GM18868 (cell line): Measurements from ENCODE around the gene ZC3H11A.
A peak's percentile ranks its signal among the peaks of the same experiment; 100 is the strongest.
"Not testable (repeated sequence)": the region's sequence is repeated elsewhere in the genome, so short reads cannot be mapped to it uniquely, and the experiment has no call there.

Experiments used
- ATAC-seq: cut with Tn5 transposase; IDR thresholded peaks from one replicate; pipeline ENCODE4 v1.9.1; 2021; ENCODE audit warnings: mild to moderate bottlenecking, moderate library complexity; ENCODE audit not compliant: unreplicated experiment

Gene ZC3H11A

DNA sequence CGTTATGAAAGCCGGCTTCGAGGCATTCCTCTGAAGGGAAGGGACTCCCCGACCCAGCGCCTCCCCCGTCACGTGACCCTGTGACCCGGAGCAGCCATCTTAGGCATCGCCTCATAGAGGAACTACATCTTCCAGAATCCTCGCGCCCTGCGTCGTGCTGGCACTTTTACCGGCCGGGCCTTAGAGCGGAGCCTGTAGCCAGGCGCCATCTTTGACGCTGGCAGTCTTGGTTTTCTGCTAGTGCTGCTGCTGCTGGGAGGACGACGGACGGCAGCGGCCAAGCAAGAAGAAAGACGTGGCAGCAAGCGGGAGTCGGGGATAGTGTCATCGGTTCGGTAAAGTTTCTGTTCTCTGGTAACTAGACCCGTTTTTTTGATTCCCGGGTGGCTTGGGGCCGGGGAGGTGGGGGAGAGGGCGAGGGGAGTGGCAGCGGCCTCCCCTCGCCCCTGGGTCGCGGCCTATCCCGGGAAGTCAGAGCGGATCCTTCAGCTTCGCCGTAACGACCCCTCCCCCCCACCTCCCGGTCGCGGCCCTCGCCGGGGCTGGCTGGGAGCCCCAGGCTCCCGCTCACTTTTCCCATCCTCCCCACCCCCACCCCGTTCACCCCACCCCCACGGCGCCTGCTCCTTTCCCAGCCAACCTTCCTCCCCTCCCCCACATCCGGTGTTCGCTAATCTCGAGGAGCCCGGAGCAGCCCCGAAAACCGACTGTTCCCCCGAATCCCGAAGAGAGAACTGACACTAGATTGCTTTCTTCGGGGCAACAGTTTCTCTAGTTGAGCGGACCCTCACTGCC lies at the start of gene ZC3H11A, which contains the start of gene ZBED6:
Gene ZC3H11A, plus strand, starts transcription at position 183 of the 795 bp plus-strand sequence. CDS start 21,448 bp downstream, outside the sequence.
Gene ZBED6, plus strand, starts transcription at position 183 of the 795 bp plus-strand sequence. CDS start 1,900 bp downstream, outside the sequence.
- ATAC-seq: peak; percentile 95

DNA sequence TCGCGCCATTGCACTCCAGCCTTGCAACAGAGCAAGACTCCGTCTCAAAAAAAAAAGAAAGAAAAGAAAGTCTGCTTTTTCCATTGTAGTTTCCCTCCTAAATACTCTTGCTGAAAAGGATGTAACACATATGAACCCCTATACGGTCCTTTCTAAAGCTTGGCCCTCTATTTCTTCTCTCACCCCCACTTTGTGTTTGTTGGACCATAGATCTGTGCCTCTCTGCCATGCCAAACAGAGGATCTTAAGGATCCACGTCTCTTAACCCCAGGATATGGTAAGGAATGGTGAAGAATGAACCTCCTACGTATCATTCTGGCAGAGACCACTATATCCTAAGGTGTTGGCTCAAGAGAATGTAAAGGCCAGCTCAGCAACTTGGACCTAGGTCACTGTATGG lies 49.1 kb upstream of the ZC3H11A start:
- no peak for ATAC-seq

DNA sequence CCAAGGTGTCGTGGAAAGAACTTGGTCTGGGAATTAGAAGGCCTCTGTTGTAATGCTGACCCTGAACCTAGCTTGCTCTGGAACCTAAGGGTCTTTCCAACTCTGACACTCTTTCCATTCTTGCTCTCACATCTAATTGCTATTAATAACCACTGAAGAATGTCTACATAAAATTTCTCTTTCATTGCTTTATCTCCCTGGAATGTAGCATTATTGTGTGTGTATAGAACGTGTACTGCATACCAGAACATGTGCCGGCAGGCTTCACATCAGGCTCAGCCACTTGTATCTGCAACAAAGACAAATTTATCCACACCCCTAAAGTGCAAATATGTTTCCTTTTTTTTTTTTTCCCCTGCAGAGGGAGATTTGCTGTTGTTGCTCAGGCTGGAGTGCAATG lies 44.4 kb upstream of the ZC3H11A start:
- ATAC-seq: no peak

DNA sequence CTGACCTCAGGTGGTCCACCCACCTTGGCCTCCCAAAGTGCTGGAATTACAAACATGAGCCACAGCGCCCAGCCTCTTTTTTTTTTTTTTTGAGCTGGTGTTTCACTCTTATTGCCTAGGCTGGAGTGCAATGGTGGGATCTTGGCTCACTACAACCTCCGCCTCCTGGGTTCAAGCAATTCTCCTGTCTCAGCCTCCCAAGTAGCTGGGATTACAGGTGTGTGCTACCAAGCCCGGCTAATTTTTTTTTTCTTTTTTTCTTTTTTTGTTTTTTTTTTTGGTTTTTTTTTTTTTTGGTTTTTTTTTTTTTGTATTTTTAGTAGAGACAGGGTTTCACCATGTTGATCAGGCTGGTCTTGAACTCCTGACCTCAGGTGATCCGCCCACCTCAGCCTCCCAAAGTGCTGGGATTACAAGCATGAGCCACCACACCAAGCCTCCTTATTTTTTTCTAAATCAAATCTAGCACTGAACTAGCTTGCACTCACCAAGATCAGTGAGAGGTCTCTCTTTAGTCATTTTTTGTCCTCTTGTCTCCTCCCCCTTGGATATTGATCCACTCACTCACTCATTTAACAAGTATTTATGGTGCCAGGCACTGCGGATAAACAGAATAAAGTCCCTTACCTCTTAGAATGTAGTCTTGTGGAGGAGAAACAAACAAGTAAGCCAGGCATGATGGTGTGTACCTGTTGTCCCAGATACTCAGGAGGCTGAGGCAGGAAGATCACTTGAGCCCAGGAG lies 43.6 kb upstream of the ZC3H11A start:
- not testable (repeated sequence) for ATAC-seq

DNA sequence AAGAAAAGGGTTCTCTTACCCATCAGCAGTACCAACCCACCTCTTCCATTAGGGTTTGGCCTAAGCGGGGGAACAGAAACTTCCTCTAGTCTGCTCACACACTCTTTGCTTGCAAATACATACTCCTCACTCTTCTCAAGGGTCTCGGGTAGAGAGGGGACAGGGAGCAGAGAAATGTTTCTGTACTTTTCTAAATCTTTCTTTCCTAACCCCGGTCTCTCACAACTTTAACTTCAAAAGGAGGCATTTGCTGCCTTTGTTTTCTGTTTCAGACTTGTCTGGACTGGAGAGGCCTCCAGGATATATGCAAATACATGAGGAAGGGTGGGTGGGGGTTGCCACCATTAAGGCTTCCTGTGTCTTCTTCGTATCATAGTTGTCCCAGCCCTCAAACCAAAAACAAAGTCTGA lies 41.0 kb upstream of the ZC3H11A start:
- ATAC-seq: no peak

DNA sequence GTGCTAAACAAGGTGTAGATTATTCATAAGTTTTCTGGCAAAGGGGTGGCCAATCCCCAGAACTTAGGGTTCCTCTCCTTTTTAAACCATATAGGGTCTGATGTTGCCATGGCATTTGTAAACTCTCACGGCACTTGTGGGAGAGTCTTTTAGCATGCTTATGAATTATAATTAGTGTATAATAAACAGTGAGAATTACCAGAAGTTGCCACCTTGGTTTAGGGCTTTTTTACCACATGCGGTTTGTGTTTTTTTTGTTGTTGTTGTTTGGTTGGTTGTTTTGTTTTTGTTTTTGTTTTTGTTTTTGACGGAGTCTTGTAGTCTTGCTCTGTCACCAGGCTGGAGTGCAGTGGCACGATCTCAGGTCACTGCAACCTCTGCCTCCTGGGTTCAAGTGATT lies 39.4 kb upstream of the ZC3H11A start:
- ATAC-seq: no peak

DNA sequence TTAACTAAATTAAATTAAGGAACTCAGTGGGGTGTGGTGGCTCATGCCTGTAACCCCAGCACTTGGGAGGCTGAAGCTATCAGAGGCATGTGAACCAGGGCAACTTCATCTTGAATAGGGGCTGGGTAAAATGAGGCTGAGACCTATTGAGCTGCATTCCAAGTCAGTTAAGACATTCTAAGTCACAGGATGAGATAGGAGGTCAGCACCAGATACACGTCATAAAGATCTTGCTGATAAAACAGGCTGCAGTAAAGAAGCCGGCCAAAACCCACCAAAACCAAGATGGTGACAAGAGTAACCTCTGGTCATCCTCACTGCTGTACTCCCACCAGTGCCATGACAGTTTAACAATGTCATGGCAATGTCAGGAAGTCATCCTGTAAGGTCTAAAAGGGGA lies 36.7 kb upstream of the ZC3H11A start:
- ATAC-seq: not testable (repeated sequence)

DNA sequence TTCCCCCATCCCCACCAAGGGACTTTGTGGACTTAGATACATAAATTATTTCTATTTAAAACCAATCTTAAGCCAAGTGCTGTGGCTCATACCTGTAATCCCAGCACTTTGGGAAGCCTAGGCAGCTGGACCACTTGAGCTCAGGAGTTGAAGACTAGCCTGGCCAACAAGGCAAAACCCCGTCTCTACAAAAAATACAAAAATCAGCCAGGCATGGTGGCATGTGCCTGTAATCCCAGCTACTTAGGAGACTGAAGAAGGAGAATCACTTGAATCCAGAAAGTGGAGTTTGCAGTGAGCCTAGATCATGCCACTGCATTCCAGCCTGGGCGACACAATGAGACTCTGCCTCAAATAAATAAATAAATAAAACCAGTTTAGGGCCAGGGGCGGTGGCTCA lies 34.9 kb upstream of the ZC3H11A start:
- ATAC-seq: no peak

DNA sequence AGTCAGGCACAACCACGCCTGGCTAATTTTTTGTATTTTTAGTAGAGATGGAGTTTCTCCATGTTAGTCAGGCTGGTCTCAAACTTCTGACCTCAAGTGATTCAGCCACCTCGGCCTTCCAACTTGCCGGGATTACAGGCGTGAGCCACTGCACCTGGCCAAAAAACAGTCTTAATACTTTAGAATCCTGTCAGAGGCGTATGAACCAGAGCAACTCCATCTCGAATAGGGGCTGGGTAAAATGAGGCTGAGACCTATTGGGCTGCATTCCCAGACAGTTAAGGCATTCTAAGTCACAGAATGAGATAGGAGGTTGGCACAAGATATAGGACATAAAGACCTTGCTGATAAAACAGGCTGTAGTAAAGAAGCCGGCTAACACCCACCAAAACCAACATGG lies 33.5 kb upstream of the ZC3H11A start:
- ATAC-seq: not testable (repeated sequence)

DNA sequence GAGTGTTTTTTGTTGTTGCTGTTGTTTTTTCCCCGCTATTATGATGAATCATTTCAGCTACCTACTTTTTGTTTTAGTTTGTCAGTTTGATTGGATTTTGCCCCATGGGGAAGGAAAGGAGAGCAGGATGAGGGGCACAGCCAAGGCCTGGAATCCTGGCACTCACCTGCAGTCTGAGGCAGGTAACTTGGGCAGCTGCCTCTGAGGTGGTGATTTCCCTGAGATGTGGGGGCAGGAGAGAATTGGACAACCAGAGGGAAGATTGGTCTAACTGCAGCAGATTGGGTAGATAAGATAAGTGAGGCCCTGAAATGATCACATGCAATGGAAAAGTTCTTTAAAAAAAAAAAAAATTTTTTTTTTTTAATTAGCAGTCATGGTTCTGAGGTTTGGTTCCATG lies 31.9 kb upstream of the ZC3H11A start:
- ATAC-seq: no peak

DNA sequence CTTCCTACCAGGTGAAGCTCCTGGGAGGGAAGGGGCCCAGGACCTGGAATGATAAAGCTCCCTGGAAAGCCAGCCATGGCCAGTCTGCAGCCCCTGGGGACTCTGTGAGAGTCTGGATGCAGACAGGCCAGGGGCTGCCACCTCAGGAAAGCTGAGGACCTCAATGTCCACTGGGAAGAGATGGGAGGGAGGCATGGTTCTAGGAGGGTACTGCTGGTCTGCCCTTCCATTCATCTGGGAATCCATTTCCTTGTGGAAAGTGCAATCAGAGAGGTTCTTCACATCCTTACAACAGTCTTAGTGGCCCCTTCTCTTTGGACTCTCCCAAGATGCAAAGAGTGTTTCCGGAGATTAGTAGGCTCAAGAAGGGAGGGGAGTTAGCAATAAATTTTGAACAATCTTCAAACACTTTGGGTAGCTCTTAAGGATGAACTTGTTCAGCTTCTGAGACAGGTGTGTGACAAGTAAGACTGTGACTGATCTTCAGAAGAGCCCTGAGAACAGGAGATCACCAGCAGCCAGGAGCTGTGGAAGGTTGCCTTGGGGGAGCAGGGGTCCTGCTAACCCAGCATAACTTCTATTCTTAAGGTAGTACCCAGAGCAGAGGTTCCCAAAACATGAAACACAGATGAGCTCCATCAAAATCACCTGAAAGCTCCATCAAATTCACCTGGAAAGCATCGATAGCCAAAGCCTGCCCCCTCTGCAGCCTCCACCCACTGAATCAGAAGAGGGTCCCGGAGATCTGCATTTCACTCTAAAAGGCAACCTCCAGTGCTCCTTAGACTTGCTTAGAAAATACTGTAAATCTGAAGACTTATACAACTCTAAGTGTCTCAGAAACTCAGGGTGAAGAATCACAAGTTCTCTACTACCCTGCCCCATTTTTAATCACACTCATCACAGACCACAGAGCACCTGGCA lies 31.1 kb upstream of the ZC3H11A start:
- no peak for ATAC-seq

DNA sequence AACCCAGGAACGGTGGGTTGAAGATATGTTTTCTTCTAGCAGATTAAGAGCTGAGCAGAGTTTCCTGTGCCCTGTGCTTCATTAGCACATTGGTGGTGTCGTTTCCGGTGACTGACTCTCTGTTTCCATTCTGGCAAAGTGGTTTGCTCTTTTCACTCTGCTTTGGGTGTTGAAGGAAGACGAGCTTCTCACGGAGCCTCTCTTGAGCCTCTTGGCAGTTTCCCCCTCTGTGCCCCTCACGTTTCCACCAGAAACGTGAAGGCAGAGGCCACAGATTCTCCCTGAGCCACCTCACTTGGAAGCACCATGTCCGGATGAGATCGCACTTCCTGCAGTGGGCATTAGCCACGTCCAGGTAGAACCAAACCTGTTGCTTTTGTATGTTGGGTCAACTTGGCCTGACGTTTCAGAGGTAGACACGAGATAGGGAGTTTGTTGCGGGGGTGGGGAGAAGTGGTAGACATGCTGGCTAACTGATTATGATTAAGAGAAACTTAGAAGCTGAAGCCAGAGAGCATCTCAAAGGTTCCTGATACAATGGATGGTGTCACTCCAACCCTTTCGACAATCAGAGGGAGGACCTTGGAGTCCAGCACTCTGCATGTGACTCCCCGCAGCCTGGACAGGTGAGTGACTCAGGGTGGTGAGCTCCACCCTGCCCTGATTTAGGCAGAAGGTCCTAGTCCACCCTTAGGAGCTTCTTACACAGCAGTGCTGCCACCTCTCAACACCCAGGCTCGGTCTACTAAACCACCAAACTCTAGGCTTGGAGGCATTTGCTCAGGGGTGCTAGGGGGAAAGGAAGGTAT lies 30.2 kb upstream of the ZC3H11A start, which contains the start of gene LAX1:
Gene LAX1, plus strand, starts transcription at position 155 of the 809 bp plus-strand sequence. Its CDS starts 383 bp downstream, at position 538.
- peak; percentile 81 for ATAC-seq

DNA sequence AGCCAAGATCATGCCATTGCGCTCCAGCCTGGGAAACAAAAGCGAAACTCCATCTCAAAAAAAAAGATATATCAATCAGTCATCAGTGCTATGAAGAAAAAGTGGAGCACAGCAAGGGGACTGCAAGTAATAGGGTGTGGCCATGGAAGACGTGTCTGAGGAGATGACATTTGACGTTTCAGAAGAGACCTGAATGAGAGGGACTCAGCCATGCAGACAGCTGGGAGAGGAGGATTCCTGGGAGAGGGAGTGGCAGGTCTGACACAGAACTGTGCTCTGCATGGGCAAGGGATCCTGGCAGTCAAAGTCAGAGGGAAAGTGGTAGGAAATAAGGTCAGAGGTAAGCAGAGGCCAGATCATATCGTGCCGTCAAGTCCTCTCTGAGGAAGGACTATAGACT lies 27.2 kb upstream of the ZC3H11A start:
- no peak for ATAC-seq

DNA sequence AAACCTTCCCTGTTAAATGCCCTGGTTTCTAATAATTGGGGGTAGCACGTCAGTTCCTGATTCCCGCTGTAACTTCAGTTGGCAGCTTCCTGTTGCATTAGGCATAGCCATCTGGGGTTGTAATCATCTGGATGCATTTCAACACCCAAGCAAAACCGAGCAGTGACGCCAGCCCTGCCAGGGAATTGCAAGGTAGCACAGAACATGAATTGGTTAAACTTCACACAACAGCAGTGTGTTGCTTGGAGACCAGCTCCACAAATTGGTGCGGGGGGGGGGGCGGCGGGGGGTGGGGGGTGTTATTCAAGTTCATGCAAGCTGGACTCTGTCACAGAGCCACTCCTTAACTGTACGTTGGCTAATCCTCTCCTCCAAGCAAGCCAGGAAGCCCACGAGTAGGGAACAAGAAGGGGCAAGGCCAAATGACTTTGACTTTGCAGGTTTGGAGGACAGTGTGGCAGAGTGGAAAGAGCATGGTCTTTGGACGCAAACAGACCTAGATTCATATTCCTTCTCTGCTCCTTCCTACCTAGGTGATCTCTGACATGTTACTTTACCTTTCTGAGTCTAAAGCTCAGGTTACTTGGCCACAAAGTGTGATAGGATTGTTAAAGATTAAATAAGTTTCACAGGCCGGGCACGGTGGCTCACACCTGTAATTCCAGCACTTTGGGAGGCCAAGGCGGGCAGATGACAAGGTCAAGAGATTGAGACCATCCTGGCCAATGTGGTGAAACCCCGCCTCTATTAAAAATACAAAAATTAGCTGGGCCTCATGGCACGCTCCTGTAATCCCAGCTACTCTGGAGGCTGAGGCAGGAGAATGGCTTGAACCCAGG lies 25.7 kb upstream of the ZC3H11A start:
- ATAC-seq: no peak

DNA sequence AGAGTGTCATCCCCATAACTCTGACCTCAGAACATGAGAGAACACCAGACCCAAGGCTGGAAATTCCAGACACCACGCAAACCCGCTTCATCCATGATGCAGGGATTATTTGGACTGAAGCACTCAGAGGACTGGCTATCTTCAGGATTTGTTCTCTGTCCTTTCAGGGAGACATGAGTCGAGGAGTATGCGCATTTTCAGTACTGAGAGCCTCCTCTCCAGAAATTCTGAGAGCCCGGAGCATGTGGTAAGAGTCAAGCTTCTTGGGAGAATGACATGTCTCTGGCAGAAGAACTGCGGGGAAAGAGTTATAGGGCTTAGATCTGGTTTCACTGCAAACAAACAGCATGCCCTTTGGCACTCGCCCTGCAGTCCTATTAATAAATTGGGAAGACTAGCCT lies 23.5 kb upstream of the ZC3H11A start:
- no peak for ATAC-seq

DNA sequence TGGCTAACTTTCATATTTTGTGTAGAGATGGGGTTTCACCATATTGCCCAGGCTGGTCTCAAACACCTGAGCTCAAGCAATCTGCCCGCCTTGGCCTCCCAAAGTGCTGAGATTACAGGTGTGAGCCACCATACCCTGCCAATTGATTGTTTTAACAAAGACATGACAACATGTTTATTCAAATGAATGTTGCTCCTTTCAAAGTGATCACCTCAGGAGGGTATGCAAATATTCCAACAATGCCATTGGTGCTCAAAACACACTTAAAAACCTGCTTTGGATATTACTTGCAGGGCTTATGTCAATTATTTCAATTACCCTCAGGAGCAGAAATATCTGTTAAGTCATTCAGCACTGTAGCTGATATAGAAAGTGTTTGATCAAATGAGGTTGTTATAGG lies 22.6 kb upstream of the ZC3H11A start:
- no peak for ATAC-seq

DNA sequence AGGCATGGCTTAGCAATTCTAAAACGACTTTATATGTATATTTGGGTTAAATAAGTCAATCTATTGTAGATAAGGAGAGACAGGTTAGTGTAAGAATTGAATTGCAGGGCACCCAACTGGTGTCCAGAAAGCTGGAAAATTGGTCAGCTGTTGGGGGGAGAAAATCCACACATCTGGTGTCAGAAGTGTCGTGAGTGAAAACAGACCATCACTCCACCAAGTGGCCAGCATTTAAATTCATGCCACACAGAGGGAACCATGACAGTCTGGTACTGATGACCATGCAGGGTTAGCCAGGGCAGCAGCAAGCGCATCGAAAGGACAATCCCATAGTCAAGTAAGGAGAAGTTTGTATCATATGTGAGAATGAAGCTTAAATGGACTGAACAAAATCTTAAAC lies 18.8 kb upstream of the ZC3H11A start:
- ATAC-seq: no peak

DNA sequence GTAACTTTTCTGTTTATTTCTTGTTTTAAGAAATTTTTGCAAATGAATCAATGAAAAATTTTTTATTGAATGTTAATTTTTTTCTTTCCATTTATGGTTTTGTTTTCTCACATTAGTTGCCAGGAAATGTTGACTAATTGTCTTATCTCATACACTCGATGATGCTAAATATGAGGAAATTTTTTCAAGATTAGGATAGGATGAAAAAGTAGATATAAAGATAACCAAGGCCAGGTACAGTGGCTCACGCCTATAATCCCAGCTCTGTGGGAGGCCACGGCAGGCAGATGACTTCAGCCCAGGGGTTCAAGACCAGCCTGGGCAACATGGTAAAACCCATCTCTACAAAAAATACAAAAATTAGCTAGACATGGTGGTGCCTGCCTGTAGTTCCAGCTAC lies 17.8 kb upstream of the ZC3H11A start:
- no peak for ATAC-seq

DNA sequence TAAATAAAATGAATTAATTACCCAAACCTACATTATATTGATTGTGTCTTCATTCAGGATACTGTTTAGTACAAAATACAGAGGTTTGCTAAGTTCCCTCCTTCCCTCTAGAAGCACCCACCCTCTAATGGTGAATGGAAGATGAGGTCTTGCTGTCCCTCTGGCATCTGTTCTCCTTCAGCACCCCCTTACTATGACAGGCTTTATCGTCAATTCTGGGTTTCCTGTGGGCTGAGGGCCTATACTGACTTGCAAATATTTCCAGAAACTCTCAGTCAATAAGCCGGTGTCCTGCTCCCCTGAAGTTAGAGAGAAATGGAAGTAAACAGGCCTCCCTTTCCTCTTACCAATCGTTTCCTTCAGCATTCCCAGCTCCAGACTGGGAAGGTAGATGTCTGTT lies 17.3 kb upstream of the ZC3H11A start:
- ATAC-seq: no peak
